Measurements from ENCODE around the gene SAG. TPM values are rescaled to one million over a fixed set of nuclear protein-coding genes. Genes with fewer than 3 reads are reported as not detected.

Gene SAG
- total and polyA plus RNA-seq, 2 of the 13 experiments (the other 11 are each of a cell fraction or from before 2014, with no cell fraction given) = not detected

DNA sequence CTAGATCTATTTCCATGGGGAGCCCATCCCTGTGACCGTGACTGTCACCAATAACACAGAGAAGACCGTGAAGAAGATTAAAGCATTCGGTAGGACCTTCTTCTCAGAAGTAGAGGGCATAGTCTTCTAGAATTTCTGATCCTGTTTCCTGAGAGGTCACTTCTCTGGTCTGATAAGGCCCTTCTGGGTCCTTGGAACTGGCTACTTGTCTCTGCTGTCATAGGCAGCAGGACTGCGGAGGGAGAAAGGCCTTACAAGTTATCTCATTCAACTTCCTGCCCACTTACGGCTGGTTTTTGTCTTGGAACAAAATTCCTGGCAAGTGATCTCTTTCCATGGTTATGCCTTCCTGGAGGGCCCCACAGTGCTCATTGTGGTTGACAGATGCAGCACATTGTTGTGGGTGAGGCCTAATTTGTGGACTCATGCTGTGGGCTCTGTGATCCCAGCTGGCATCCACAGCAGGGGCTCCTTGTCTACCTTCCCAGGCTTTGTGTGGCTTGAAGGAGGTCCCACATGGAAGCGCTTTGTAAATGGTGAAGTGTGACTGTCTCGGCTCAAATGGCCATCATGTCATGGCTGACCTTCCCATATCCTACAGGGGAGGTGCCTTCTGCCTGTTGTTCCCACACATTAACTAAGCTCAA is 22.0 kb downstream of the SAG start:
- Histone ChIP-seq H3K36me3 (replicated peaks in 1 of 2; ENCODE audit: control insufficient read depth in 1 of 2, insufficient read depth in 2 of 2, low read length in 2 of 2) (no peaks in the 10 kb centered on the region), H4K20me1 (ENCODE audit: insufficient read depth, low read length) (no peaks in the 10 kb centered on the region), H3K9me3 (ENCODE audit: low read length) (no peaks in the 10 kb centered on the region), H2AFZ (ENCODE audit: low read length) (no peak overlapping the region), H3K9ac (ENCODE audit: insufficient read depth, low read depth, low read length) (no peak overlapping the region), H3K27ac (ENCODE audit: extremely low read length, insufficient read depth, low read length) (no peak overlapping the region), H3K4me3 (replicated peaks in 1 of 3; ENCODE audit: insufficient read depth in 1 of 3, low read depth in 2 of 3, low read length in 3 of 3) (no peak overlapping the region), H3K4me1 (ENCODE audit: insufficient read depth, low read length) (no peaks in the 10 kb centered on the region), H3K4me2 (ENCODE audit: low read depth, low read length) (no peak overlapping the region), H3K27me3 (ENCODE audit: control insufficient read depth in 1 of 2, insufficient read depth in 2 of 2, low read length in 2 of 2) (peaks cover 0 to 25% of the 10 kb centered on the region in 2 experiments; a peak in 3 of 5 replicates), H3K79me2 (ENCODE audit: insufficient read depth, low read length) (no peaks in the 10 kb centered on the region)
- in situ Hi-C loops (cut with HindIII; ENCODE audit: extremely low pct_ligation_motif_present, low pct_unique_long_range_greater_than_20kb) = no loop called here
- BruUV-seq (replicated peaks) = no TSS peak
- intact Hi-C loops (cut with micrococcal nuclease; ENCODE audit: unreplicated experiment) = no loop called here
- POLR2A ChIA-PET = no interaction called here
- FAIRE-seq = no peak
- ATAC-seq = no peak; the same call in 2 of the 3 replicates
- WGBS (ENCODE audit: low lambda C conversion rate) = 62% methylated on average over 7 of the region's 7 CpGs
- CTCF ChIA-PET (ENCODE audit: low intra/inter-chr PET ratio, low total read pairs) = no interaction called here
- DNase-seq (ENCODE audit: low spot score) = no peak
- TF ChIP-seq GTF2F1 (IDR thresholded peaks at IDR 0.05; ENCODE audit: low read length) (no peak), CBX1 (IDR thresholded peaks at IDR 0.05; ENCODE audit: low read depth) (no peak), KDM3A (CRISPR knock-in tag; IDR thresholded peaks at IDR 0.05; ENCODE audit: low read depth) (no peak), MTF1 (CRISPR knock-in tag; IDR thresholded peaks at IDR 0.05) (no peak), ZNF567 (CRISPR knock-in tag; IDR thresholded peaks at IDR 0.05; ENCODE audit: borderline replicate concordance) (no peak), MZF1 (CRISPR knock-in tag; IDR thresholded peaks at IDR 0.05; ENCODE audit: borderline replicate concordance) (no peak)
- TF ChIP-seq, protein P1, sequence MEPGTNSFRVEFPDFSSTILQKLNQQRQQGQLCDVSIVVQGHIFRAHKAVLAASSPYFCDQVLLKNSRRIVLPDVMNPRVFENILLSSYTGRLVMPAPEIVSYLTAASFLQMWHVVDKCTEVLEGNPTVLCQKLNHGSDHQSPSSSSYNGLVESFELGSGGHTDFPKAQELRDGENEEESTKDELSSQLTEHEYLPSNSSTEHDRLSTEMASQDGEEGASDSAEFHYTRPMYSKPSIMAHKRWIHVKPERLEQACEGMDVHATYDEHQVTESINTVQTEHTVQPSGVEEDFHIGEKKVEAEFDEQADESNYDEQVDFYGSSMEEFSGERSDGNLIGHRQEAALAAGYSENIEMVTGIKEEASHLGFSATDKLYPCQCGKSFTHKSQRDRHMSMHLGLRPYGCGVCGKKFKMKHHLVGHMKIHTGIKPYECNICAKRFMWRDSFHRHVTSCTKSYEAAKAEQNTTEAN (CRISPR knock-in tag; conservative IDR thresholded peaks at IDR 0.05) = no peak
- TF ChIP-seq, protein P2, sequence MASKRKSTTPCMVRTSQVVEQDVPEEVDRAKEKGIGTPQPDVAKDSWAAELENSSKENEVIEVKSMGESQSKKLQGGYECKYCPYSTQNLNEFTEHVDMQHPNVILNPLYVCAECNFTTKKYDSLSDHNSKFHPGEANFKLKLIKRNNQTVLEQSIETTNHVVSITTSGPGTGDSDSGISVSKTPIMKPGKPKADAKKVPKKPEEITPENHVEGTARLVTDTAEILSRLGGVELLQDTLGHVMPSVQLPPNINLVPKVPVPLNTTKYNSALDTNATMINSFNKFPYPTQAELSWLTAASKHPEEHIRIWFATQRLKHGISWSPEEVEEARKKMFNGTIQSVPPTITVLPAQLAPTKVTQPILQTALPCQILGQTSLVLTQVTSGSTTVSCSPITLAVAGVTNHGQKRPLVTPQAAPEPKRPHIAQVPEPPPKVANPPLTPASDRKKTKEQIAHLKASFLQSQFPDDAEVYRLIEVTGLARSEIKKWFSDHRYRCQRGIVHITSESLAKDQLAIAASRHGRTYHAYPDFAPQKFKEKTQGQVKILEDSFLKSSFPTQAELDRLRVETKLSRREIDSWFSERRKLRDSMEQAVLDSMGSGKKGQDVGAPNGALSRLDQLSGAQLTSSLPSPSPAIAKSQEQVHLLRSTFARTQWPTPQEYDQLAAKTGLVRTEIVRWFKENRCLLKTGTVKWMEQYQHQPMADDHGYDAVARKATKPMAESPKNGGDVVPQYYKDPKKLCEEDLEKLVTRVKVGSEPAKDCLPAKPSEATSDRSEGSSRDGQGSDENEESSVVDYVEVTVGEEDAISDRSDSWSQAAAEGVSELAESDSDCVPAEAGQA (IDR thresholded peaks at IDR 0.05; ENCODE audit: low read depth) = no peak
- TF ChIP-seq, protein P2 (CRISPR knock-in tag; IDR thresholded peaks at IDR 0.05; ENCODE audit: borderline replicate concordance) = no peak
- TF ChIP-seq, protein P3, sequence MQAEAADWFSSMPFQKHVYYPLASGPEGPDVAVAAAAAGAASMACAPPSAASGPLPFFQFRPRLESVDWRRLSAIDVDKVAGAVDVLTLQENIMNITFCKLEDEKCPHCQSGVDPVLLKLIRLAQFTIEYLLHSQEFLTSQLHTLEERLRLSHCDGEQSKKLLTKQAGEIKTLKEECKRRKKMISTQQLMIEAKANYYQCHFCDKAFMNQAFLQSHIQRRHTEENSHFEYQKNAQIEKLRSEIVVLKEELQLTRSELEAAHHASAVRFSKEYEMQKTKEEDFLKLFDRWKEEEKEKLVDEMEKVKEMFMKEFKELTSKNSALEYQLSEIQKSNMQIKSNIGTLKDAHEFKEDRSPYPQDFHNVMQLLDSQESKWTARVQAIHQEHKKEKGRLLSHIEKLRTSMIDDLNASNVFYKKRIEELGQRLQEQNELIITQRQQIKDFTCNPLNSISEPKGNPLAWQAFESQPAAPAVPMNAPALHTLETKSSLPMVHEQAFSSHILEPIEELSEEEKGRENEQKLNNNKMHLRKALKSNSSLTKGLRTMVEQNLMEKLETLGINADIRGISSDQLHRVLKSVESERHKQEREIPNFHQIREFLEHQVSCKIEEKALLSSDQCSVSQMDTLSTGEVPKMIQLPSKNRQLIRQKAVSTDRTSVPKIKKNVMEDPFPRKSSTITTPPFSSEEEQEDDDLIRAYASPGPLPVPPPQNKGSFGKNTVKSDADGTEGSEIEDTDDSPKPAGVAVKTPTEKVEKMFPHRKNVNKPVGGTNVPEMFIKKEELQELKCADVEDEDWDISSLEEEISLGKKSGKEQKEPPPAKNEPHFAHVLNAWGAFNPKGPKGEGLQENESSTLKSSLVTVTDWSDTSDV (CRISPR knock-in tag; IDR thresholded peaks at IDR 0.05) = no peak
